GM18873 (cell line): Measurements from ENCODE around the gene TICAM1.
"Not testable (repeated sequence)": the region's sequence is repeated elsewhere in the genome, so short reads cannot be mapped to it uniquely, and the experiment has no call there.

ENCODE experiments used
- ATAC-seq: cut with Tn5 transposase; IDR thresholded peaks from one replicate; pipeline ENCODE4 v1.9.1; 2021; ENCODE audit warnings: mild to moderate bottlenecking, moderate library complexity, moderate number of reproducible peaks; ENCODE audit not compliant: unreplicated experiment, low FRiP score

The TICAM1 gene

DNA sequence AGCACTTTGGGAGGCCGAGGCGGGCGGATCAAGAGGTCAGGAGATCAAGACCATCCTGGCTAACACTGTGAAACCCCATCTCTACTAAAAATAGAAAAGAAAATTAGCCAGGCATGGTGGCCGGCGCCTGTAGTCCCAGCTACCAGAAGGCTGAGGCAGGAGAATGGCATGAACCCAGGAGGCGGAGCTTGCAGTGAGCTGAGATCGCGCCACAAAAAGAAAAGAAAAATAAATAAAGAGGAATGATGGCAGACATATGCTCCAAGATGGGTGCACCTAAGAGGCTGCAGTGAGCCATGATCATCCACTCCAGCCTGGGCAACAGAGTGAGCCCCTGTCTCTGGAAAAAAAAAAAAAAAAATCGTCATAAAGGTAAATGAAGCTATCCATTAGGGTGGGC is 14.5 kb upstream of the TICAM1 start:
- ATAC-seq: not testable (repeated sequence)

DNA sequence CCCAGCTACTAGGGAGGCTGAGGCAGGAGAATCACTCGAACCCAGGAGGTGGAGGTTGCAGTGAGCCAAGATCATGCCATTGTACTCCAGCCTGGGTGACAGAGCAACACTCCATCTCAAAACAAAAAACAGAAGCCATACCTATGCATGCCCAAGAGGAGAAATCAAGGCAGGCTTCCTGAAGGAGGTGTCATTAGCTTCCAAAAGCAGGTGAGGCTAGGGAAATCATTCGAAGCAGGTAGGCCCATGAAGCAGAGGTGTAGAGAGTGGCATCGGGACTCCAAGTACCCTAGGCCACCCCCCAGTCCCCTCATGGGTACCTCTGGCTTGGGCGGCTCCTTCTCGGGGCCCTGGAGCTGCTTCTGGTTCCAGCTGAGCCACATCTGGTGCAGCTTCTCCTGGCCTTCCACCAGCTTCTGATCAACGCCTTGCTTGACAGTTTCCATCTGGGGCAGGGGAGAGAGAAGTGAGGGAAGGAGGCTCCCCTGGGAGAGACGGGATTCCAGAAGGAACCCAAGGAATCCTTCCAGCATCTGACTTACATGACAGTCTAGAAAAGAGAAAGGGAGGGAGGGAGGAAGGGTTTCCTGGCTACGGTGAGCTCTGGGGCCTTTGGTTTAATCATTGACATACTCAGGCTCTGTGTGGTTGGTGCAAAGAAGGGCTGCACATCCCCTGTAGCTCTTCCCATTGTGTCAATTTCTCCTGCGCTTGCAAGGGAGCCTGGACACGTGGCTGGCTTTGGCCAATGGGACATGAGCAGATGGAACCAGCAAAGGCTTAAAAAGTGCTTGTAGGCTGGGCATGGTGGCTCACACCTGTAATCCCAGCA is 13.1 kb upstream of the TICAM1 start:
- no peak for ATAC-seq

DNA sequence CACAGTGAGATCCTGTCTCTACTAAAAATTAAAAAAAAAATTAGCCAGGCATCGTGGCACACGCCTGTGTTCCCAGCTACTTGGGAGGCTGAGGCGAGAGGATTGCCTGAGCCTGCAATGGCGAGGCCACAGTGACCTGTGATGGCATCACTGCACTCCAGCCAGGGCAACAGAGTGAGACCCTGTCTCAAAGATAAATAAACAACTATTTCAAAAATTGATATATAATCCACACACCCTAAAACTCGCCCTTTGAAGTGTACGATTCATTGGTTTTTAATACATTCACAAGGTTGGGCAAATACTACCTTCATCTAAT is 12.1 kb upstream of the TICAM1 start:
- no peak for ATAC-seq

DNA sequence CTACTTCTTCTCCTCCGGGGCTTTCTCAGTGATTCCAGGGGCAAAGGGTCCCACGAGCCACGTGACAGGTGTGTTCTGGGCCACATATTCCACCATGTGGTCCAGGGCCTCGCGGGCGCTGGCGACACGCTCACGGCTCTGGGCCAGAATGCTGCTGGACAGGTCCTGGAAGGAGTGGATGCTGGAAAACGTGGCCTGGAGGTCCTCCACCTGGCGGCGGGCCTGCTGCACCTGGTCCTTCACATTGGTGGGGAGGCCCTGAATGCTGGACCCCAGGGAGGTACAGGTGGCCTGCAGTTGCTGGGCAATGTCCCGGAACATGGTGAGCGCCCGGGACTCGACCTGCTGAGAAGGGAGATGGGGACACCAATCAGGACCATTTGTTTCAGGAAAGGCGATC is 7.7 kb upstream of the TICAM1 start:
- no peak for ATAC-seq

DNA sequence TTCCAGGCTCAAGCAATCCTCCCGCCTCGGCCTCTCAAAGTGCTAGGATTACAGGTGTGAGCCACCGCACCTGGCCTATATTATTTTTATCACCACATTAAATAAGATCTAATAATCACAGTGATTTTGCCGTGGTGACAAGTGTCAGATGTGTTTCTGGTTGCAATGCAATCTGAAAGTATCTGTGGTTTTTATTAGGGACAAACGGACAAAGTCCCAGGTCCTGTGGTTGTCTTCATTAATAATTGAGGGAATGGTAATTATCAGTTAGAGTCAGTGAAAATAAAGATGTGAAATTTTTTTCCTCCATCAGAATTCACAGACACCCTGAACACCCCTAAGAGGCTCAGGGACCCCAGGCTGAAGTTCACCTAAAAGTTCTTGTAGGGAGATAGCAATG is 1.3 kb upstream of the TICAM1 start:
- ATAC-seq: no peak

DNA sequence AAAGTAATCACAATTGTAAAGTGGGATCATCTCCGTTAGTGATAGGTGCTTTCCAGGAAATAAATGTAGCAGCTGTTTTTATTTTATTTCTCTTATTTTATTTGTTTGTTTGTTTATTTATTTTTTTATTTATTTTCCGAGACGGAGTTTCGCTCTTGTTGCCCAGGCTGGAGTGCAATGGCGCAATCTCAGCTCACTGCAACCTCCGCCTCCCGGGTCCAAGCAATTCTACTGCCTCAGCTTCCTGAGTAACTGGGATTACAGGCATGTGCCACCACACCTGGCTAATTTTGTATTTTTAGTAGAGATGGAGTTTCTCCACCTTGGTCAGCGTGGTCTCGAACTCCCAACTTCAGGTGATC is 448 bp upstream of the TICAM1 start:
- not testable (repeated sequence) for ATAC-seq

DNA sequence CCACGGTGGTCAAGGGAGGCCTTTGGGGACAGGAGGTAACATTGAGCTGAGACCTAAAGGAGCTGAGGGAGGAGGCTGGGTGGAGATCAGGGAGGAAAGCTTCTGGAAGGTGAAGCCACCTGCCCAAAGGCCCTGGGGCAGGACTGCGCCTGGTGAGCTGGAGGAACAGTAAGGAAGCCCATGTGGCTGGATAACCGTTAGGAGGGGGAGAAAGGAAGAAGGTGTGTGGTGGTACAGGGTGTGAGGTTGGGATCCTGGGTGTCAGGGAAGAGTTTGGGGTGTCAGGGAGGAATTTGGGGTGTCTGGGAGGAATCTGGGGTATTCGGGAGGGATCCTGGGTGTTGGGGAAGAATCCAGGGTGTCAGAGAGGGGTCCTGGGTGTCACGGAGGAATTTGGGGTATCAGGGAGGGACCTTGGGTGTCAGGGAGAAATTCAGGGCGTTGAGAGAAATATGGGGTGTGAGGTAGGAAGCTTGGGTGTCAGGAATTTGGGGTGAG is 695 bp downstream of the TICAM1 start:
- ATAC-seq: no peak

DNA sequence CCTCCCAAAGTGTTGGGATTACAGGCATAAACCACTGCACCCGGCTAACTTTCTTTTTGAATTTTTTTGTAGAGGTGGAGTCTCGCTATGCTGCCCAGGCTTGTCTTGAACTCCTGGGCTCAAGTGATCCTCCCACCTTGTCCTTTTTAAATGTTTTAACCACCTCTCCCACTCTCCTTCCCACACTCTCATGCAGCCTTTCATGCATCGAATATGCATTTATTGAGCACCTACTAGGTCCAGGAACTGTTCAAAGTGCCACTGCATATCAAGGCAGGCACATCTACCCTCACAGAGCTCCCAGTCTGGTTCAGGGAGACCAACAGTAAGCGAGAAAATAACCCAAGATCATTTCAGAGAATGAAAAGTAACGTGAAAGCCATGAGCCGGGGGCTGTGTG is 1.2 kb downstream of the TICAM1 start:
- no peak for ATAC-seq

DNA sequence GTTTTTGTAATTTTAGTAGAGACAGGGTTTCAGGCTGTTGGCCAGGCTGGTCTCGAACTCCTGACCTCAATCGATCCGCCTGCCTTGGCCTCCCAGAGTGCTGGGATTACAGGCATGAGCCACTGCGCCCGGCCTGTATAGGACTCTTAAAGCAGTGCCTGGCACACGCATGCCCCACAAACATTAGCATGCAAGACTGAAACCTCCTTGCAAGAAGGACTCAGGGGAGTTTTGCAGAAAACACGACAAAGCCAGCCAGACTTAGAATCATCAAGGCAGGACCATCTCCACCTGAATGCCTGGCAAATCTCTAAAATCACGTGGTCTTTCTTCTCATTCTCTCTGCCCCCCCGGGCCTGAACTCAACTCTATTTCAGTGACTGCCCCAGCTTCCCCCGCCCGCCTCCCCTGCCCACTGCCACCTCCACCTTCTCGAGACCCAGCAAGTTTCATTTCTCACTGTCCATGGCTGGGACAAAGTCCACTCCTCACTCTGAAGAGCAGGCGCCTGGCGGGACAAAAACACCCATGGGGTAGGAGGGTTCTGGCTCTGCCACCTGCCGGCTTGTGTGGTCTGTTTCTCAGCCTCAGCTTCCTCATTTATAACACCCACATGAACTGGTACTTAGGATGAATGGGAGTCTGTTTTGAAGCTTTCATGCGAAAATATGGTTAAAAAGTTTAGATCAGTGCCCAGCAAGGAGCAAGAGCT is 2.4 kb downstream of the TICAM1 start:
- no peak for ATAC-seq

DNA sequence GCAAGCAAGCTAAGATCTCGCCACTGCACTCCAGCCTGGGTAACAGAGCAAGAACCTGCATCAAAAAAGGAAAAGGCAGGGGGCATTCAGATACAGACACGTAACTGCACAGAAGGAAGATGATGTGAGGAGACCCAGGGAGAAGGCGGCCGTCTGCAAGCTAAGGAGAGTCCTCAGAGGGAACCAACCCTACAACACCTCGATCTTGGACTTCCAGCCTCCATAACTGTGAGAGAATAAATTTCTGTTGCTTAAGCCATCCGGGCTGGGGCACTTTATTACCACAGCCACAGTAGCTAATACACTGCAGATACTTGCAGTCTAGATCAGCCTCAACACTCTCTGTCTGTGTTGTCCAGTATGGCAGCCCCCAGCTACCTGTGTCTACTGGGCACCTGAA is 7.9 kb downstream of the TICAM1 start:
- ATAC-seq: no peak

DNA sequence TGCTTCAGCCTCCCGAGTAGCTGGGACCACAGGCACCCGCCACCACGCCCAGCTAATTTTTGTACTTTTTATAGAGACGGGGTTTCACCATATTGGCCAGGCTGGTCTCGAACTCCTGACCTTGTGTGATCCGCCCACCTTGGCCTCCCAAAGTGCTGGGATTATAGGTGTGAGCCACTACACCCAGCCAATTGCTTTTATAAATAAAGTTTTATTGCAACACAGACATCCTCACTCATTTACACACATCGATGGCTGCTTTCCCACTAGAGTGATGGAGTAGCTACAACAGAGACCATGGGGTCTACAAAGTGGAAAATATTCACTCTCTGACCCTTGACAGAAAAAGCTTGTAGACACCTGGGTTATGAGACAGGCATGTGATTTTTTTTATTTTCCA is 9.2 kb downstream of the TICAM1 start:
- ATAC-seq: not testable (repeated sequence)

DNA sequence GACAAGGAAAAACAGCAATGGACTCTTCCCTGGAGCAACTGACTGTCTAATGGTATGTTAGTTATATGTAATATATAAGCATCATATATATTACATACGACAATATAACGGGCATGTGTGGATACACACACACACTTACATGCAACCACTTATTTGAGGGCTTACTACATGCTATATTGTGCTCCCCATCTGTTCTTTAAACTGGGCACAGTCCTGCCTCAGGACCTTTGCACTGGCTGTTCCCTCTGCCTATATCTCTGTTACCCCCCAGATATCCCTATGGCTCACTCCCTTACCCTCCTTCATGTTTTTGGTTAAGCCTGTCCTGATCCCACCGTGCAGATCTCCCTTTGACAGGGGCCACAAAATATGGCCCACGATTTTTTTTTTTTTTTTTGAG is 10.2 kb downstream of the TICAM1 start:
- no peak for ATAC-seq

DNA sequence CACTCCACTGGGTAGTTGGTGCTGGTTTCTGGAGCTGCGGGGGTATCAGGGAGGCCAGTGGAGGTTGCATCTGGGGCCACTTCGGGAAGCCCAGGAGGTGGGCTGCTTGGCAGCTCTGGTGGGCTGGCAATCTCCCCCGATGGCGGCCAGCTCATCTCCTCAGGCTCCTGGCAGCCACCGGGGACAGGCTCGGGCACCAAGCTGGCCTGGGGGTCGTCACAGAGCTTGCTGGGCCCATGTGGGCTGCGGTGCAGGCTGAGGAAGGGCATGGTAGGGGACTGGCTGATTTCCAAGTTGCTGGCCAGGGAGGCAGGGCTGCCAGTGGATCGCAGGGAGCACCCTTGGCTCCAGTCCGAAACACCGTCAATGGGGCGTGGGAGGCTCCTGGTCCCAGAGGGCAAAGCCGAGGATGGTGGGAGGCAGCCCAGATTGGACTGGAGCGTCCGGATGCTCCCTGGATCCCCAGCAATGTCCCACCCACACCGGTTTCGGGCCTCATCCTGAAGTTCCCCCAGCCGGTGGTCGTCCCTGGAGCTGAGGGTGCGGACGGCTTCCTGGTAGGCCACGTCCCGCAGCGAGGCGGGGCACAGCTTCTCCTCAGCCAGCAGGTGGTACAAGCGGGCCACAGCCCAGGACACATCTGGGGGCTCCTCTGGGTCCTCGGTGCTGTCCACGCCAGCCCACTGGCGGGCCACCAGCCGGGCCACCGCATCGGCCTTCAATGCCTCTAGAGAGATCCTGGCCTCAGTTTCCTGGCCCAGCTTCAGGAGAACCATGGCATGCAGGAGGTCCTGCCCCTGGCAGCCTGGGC is 13.8 kb downstream of the TICAM1 start:
- no peak for ATAC-seq

DNA sequence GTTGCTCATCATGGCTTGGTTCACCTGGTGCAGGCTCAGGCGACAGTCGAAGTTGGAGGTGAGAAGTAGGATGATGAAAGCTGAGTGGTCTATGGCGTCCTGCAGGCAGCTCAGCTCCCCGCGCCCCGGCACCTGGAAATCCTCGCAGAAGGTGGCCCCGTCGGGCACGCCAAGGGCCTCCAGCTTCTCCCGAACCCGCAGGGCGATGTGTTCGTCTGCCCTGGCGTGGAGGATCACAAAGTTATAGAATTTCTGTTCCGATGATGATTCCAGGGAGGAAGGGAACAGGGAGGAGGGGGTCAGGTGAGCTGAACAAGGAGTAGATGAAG is 14.6 kb downstream of the TICAM1 start:
- ATAC-seq: no peak

DNA sequence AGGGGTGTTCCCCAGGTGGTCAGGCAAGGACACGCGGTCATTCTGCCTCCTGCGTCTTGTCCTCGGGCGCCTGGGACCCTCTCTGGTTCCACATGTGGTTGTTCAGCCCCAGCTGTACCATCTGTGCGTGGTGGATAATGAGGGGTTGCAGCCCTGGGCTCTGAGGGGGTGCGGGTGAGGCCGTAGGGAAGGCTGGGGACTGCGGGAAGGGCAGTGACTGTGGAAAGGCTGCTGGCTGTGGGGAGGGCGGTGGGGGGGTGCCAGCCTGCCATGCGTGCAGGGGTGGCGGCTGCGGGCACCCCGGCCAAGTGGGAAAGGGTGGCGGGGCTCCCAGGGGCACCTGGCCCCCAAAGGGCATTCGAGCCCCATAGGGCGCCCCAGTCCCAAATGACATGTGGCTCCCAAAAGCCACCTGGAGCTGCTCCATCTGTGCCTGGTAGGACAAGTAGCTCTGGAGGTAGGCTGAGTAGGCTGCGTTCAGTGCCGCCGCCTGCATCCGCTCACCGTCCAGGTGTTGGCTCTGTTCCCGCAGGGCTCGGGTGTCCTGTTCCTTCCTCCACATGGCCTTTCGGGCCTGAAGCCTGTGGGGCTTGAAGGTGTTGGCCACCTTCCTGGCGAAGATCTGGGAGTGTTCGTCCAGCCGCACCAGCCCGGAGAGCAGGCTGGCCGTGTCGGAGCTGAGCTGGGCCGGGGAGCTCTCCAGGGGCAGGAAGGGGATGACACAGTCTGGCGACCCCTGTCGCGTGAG is 15.1 kb downstream of the TICAM1 start:
- ATAC-seq: no peak

DNA sequence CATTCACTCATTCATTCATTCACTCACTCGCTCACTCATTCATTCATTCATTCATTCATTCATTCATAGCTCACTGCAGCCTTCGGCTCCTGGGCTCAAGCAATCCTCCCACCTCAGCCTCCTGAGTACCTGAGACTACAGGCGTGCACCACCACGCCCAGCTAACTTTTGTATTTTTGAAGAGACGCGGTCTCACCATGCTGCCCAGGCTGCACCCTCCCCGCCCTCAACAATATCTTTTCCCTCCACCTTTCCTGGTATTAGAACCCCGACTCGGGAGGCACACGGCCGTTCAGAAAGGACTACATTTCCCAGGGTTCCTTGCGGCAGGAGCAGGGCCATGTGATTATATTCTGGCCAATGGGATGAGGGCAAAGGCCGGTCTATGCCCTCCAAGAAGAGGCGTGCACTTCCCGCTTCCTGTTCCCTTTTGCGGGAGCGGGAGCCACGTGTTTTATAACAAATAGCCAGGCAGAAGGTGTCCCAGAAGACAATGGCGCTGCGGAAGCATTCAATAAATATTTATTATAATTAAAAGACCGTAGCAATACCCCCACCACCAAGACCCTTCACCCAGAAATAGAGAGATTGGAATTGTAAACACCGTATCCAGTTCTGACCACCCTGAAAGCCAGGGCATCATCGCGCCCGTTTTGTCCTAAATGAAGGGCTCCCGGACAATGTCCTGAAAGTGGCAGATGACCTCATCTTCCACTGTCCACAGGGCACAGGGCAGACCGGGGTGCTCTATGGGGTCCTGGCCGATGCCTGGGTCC is 15.9 kb downstream of the TICAM1 start:
- ATAC-seq: no peak

DNA sequence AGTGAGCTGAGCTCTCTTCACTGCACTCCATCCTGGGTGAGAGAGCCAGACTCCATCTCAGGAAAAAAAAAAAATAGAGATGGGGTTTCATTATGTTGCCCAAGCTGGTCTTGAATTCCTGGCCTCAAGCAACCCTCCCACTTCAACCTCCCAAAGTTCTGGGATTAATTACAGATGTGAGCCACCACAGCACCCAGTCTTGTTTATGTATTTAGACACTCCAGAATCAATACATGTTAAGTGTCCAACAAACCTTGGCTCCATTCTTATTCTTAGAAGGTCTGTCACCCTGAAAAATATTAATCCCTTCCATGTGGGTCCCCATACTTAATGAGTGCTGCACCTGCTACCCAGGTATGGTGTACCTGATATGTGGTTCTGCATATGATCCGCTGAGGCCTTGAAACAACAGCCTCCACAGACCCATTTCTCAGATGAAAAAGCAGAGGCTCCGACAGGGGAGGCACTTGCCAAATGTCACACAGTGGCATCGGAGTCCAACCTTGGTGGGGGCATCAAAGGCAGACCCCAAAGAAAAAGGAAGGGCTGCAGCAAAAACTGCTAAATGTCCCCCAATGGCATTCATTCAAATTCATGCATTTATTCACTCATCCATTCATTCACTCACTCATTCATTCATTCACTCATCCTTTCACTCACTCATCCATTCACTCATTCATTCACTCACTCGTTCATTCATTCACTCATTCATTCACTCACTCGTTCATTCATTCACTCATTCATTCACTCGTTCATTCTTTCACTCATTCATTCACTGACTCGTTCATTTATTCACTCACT is 16.7 kb downstream of the TICAM1 start:
- no peak for ATAC-seq

DNA sequence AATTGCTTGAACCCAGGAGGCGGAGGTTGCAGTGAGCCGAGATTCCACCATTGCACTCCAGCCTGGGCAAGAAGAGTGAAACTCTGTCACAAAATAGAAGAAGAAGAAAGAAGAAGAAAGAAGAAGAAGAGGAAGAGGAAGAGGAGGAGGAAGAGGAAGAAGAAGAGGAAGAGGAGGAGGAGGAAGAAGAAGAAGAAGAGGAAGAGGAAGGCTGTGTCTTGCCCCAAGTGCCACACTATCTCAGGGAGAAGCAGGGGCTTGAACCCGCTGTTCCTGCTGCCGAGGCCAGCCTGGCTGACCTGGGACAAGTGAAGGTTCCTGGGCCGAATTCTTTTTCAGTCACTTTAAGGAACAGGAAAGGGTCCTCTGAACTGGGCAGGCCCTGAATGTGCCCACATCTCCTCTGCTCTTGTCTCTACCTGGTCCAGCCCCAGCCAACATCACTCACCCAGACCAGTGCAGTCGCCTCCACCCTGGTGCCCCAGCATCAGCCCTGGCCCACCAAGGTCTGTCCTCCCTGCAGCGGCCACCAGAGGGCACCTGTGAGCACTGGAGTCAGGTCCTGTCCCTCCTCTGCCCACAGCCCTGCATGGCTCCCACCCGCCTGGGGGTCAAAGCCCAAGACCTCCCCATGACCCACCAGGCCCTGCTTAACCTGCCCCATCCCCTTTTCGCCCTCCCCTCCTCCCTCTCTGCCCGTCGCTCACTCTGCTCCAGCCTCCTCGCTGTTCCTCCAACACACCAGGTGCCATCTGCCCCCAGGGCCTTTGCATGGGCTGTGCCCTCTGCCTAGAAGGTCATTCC is 20.0 kb downstream of the TICAM1 start:
- no peak for ATAC-seq
